ENCODE results near the gene HIVEP3.

The HIVEP3 gene

GRCh38 chr1:41789661-41790330 lies 128.9 kb downstream of the HIVEP3 start:
- CTCF ChIA-PET: interaction anchor here (0.7 to 2.4 kb wide), 9 partner anchors 9 to 385 kb away, joined by 3 to 10 read pairs (median 3); no protein-coding TSS in a partner anchor
- 89% methylated on average over 3 of the region's 3 CpGs for whole genome bisulfite sequencing (ENCODE audit: insufficient coverage)
- Histone ChIP-seq H3K4me1 (ENCODE audit: control extremely low read depth in 1 of 4, control insufficient read depth in 4 of 4, insufficient read depth in 4 of 4, low read length in 3 of 4) (peaks cover 0 to 33% (median 22%) of the 10 kb centered on the region in 4 experiments), H3K36me3 (ENCODE audit: control insufficient read depth in 4 of 4, insufficient read depth in 4 of 4, low read length in 3 of 4) (no peaks in the 10 kb centered on the region), H3K27me3 (replicated peaks in 2 of 5; ENCODE audit: control insufficient read depth in 4 of 5, insufficient read depth in 5 of 5, low read length in 4 of 5) (no peaks in the 10 kb centered on the region), H3K9me3 (ENCODE audit: control extremely low read depth in 1 of 5, control insufficient read depth in 4 of 5, insufficient read depth in 2 of 5, low read depth in 1 of 5, low read length in 4 of 5) (no peaks in the 10 kb centered on the region), H3K4me3 (ENCODE audit: control insufficient read depth in 1 of 7, extremely low read depth in 1 of 7, insufficient read depth in 4 of 7, low read depth in 2 of 7, low read length in 6 of 7) (no peak overlapping the region), H3K27ac (ENCODE audit: insufficient read depth in 1 of 2, low read depth in 1 of 2, low read length in 2 of 2, poor library complexity in 1 of 2, severe bottlenecking in 2 of 2) (no peak overlapping the region)
- POLR2A ChIA-PET: no interaction called here
- no peak for DNase-seq

- Histone ChIP-seq H3K9me3 (ENCODE audit: control extremely low read depth in 1 of 5, control insufficient read depth in 4 of 5, insufficient read depth in 2 of 5, low read depth in 1 of 5, low read length in 4 of 5) (no peaks in the 10 kb centered on the region), H3K4me1 (ENCODE audit: control extremely low read depth in 1 of 4, control insufficient read depth in 4 of 4, insufficient read depth in 4 of 4, low read length in 3 of 4) (peaks cover 0 to 46% (median 29%) of the 10 kb centered on the region in 4 experiments), H3K4me3 (ENCODE audit: control insufficient read depth in 1 of 7, extremely low read depth in 1 of 7, insufficient read depth in 4 of 7, low read depth in 2 of 7, low read length in 6 of 7) (no peak overlapping the region), H3K27ac (ENCODE audit: insufficient read depth in 1 of 2, low read depth in 1 of 2, low read length in 2 of 2, poor library complexity in 1 of 2, severe bottlenecking in 2 of 2) (no peak overlapping the region), H3K27me3 (replicated peaks in 2 of 5; ENCODE audit: control insufficient read depth in 4 of 5, insufficient read depth in 5 of 5, low read length in 4 of 5) (no peaks in the 10 kb centered on the region), H3K36me3 (ENCODE audit: control insufficient read depth in 4 of 4, insufficient read depth in 4 of 4, low read length in 3 of 4) (no peaks in the 10 kb centered on the region)
- POLR2A ChIA-PET: no interaction called here
- CTCF ChIA-PET: interaction anchor here (1.2 to 2.4 kb wide), 7 partner anchors 8 to 386 kb away, joined by 3 to 10 read pairs (median 4); no protein-coding TSS in a partner anchor
- 100% methylated on average over 3 of the region's 3 CpGs for WGBS (ENCODE audit: insufficient coverage)
- DNase-seq: no peak
These were observed 130.3 kb downstream of the HIVEP3 start for GRCh38 chr1:41788427-41788826.

- Histone ChIP-seq H3K27me3 (replicated peaks in 2 of 5; ENCODE audit: control insufficient read depth in 4 of 5, insufficient read depth in 5 of 5, low read length in 4 of 5) (no peaks in the 10 kb centered on the region), H3K9me3 (ENCODE audit: control extremely low read depth in 1 of 5, control insufficient read depth in 4 of 5, insufficient read depth in 2 of 5, low read depth in 1 of 5, low read length in 4 of 5) (no peaks in the 10 kb centered on the region), H3K4me3 (ENCODE audit: control insufficient read depth in 1 of 7, extremely low read depth in 1 of 7, insufficient read depth in 4 of 7, low read depth in 2 of 7, low read length in 6 of 7) (no peak overlapping the region), H3K4me1 (ENCODE audit: control extremely low read depth in 1 of 4, control insufficient read depth in 4 of 4, insufficient read depth in 4 of 4, low read length in 3 of 4) (peaks cover 0 to 33% (median 13%) of the 10 kb centered on the region in 4 experiments), H3K27ac (ENCODE audit: insufficient read depth in 1 of 2, low read depth in 1 of 2, low read length in 2 of 2, poor library complexity in 1 of 2, severe bottlenecking in 2 of 2) (no peak overlapping the region), H3K36me3 (ENCODE audit: control insufficient read depth in 4 of 4, insufficient read depth in 4 of 4, low read length in 3 of 4) (no peaks in the 10 kb centered on the region)
- CTCF ChIA-PET: interaction anchor here (0.7 to 1.9 kb wide), 9 partner anchors 10 to 211 kb away, joined by 3 to 8 read pairs (median 4); no protein-coding TSS in a partner anchor
- peak in 2 of 3 donors; percentile 53 to 58 for DNase-seq
- POLR2A ChIA-PET: no interaction called here
- WGBS (ENCODE audit: insufficient coverage): 22% methylated on average over 1 of the region's 3 CpGs
These were observed 134.0 kb downstream of the HIVEP3 start for GRCh38 chr1:41784531-41785274.

GRCh38 chr1:41783189-41783639 lies 135.5 kb downstream of the HIVEP3 start:
- Histone ChIP-seq H3K4me1 (ENCODE audit: control extremely low read depth in 1 of 4, control insufficient read depth in 4 of 4, insufficient read depth in 4 of 4, low read length in 3 of 4) (peaks cover 0 to 31% (median 12%) of the 10 kb centered on the region in 4 experiments), H3K4me3 (ENCODE audit: control insufficient read depth in 1 of 7, extremely low read depth in 1 of 7, insufficient read depth in 4 of 7, low read depth in 2 of 7, low read length in 6 of 7) (peak overlapping the region in 1 of 7 experiments; percentile 50), H3K36me3 (ENCODE audit: control insufficient read depth in 4 of 4, insufficient read depth in 4 of 4, low read length in 3 of 4) (no peaks in the 10 kb centered on the region), H3K9me3 (ENCODE audit: control extremely low read depth in 1 of 5, control insufficient read depth in 4 of 5, insufficient read depth in 2 of 5, low read depth in 1 of 5, low read length in 4 of 5) (no peaks in the 10 kb centered on the region), H3K27me3 (replicated peaks in 2 of 5; ENCODE audit: control insufficient read depth in 4 of 5, insufficient read depth in 5 of 5, low read length in 4 of 5) (no peaks in the 10 kb centered on the region), H3K27ac (ENCODE audit: insufficient read depth in 1 of 2, low read depth in 1 of 2, low read length in 2 of 2, poor library complexity in 1 of 2, severe bottlenecking in 2 of 2) (no peak overlapping the region)
- peak in 2 of 3 donors; percentile 92 to 95 for DNase-seq
- 8% methylated on average over 7 of the region's 11 CpGs for WGBS (ENCODE audit: insufficient coverage)
- POLR2A ChIA-PET: interaction anchor here (2.0 kb wide), 1 partner anchor 9 kb away, joined by 5 read pairs; no protein-coding TSS in a partner anchor
- CTCF ChIA-PET: interaction anchor here (0.9 to 1.9 kb wide), 5 partner anchors 20 to 109 kb away, joined by 3 to 8 read pairs (median 4); no protein-coding TSS in a partner anchor

- 100% methylated on average over 3 of the region's 3 CpGs for WGBS (ENCODE audit: insufficient coverage)
- H3K27me3 ChIP-seq (replicated peaks in 2 of 5; ENCODE audit: control insufficient read depth in 4 of 5, insufficient read depth in 5 of 5, low read length in 4 of 5): no peaks in the 10 kb centered on the region
- no peaks in the 10 kb centered on the region for H3K36me3 ChIP-seq (ENCODE audit: control insufficient read depth in 4 of 4, insufficient read depth in 4 of 4, low read length in 3 of 4)
- H3K4me3 ChIP-seq (ENCODE audit: control insufficient read depth in 1 of 7, extremely low read depth in 1 of 7, insufficient read depth in 4 of 7, low read depth in 2 of 7, low read length in 6 of 7): no peak overlapping the region
- H3K4me1 ChIP-seq (ENCODE audit: control extremely low read depth in 1 of 4, control insufficient read depth in 4 of 4, insufficient read depth in 4 of 4, low read length in 3 of 4): peaks cover 0 to 38% (median 15%) of the 10 kb centered on the region in 4 experiments
- POLR2A ChIA-PET: interaction anchor here (1.2 kb wide), 1 partner anchor 119 kb away, joined by 3 read pairs; no protein-coding TSS in a partner anchor
- CTCF ChIA-PET: interaction anchor here (0.7 to 3.4 kb wide), 7 partner anchors 8 to 208 kb away, joined by 3 to 11 read pairs (median 3); no protein-coding TSS in a partner anchor
- no peak overlapping the region for H3K27ac ChIP-seq (ENCODE audit: insufficient read depth in 1 of 2, low read depth in 1 of 2, low read length in 2 of 2, poor library complexity in 1 of 2, severe bottlenecking in 2 of 2)
- H3K9me3 ChIP-seq (ENCODE audit: control extremely low read depth in 1 of 5, control insufficient read depth in 4 of 5, insufficient read depth in 2 of 5, low read depth in 1 of 5, low read length in 4 of 5): no peaks in the 10 kb centered on the region
- no peak for DNase-seq
These were observed 137.8 kb downstream of the HIVEP3 start for GRCh38 chr1:41780916-41781315.

GRCh38 chr1:41780322-41780721 lies 138.4 kb downstream of the HIVEP3 start:
- Histone ChIP-seq H3K36me3 (ENCODE audit: control insufficient read depth in 4 of 4, insufficient read depth in 4 of 4, low read length in 3 of 4) (no peaks in the 10 kb centered on the region), H3K9me3 (ENCODE audit: control extremely low read depth in 1 of 5, control insufficient read depth in 4 of 5, insufficient read depth in 2 of 5, low read depth in 1 of 5, low read length in 4 of 5) (no peaks in the 10 kb centered on the region), H3K4me1 (ENCODE audit: control extremely low read depth in 1 of 4, control insufficient read depth in 4 of 4, insufficient read depth in 4 of 4, low read length in 3 of 4) (peaks cover 0 to 38% (median 15%) of the 10 kb centered on the region in 4 experiments), H3K4me3 (ENCODE audit: control insufficient read depth in 1 of 7, extremely low read depth in 1 of 7, insufficient read depth in 4 of 7, low read depth in 2 of 7, low read length in 6 of 7) (no peak overlapping the region), H3K27me3 (replicated peaks in 2 of 5; ENCODE audit: control insufficient read depth in 4 of 5, insufficient read depth in 5 of 5, low read length in 4 of 5) (no peaks in the 10 kb centered on the region), H3K27ac (ENCODE audit: insufficient read depth in 1 of 2, low read depth in 1 of 2, low read length in 2 of 2, poor library complexity in 1 of 2, severe bottlenecking in 2 of 2) (no peak overlapping the region)
- CTCF ChIA-PET: interaction anchor here (0.7 to 3.4 kb wide), 5 partner anchors 9 to 207 kb away, joined by 3 to 11 read pairs (median 3); no protein-coding TSS in a partner anchor
- no peak for DNase-seq
- 100% methylated on average over 2 of the region's 2 CpGs for WGBS (ENCODE audit: insufficient coverage)
- POLR2A ChIA-PET: interaction anchor here (1.2 kb wide), 1 partner anchor 118 kb away, joined by 3 read pairs; no protein-coding TSS in a partner anchor

Data from common myeloid progenitor, CD34-positive (primary cell).